ENCODE measurements around the gene TAAR1.
"Not testable (repeated sequence)": the region's sequence is repeated elsewhere in the genome, so short reads cannot be mapped to it uniquely, and the experiment has no call there.

The TAAR1 gene, protein sequence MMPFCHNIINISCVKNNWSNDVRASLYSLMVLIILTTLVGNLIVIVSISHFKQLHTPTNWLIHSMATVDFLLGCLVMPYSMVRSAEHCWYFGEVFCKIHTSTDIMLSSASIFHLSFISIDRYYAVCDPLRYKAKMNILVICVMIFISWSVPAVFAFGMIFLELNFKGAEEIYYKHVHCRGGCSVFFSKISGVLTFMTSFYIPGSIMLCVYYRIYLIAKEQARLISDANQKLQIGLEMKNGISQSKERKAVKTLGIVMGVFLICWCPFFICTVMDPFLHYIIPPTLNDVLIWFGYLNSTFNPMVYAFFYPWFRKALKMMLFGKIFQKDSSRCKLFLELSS

DNA sequence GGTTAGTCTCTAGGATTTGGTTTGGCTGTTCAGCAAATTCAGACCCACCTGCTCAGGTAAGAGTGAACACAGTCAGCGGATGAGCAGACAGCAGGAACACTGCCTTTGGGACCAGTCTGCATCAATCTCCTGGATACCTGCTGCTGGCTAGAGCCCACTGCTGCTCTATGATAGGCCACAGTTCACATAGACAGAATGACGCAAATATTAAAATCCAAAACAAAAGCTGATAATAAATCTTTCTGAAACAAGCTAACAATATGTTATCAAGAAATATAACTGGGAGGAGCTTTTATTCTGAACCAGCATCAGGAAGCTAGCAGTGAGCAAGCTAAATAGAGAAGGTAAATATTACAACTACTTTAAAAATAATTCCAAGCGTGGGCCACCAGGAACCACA is at the start of gene TAAR1:
Gene TAAR1 (minus strand): TSS at position 101 of the 400 bp plus-strand sequence. CDS start 13,179 bp downstream, outside the sequence.
- no peak for DNase-seq

DNA sequence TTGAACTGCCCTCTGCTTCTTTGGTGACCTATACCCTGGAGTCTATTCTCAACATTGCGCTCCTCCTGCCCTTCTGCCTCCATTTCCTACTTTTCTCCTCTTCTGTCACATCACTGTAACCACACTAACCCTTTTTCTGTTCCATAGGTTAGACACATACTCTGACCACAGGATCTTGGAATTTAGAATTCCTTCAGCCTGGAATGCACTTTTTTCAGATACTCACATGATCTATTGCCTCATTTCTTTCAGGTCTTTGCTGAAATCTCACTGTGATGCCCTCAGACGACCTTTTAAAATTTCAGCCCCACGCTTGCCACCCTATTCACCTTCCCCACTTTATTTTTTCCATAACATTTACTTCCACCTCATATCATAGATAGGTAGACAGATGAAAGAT is 49.8 kb upstream of the TAAR1 start:
- DNase-seq, result no peak

DNA sequence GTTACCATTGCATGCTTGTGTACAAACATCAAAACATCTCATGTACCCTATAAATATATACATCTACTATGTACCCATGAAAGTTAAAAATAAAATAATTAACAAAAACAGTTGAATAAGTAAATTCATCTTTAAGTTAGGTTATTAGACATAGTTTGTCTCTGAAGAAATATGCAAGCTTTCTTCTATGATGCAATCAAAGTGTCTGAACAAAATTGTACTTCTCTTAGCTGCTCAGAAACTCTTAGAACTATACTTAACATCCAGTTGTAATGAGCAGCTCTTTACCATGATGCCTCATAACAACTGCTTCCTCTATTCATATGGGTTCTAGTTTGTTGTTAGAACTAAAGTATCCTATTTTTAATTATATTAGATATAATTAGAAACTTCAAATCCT is 49.0 kb upstream of the TAAR1 start:
- no peak for DNase-seq

DNA sequence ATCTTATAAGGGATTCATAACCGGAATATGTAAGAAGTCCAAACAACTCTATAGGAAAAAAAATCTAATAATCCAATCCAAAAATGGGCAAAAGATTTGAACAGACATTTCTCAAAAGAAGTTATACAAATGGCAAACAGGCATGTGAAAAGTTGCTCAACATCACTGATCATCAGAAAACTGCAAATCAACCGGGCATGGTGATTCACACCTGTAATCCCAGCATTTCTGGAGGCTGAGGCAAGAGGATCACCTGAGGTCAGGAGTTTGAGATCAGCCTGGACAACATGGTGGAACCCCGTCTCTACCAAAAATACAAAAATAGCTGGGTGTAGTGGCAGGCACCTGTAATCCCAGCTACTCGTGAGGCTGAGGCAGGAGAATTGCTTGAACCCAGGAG is 47.8 kb upstream of the TAAR1 start:
- not testable (repeated sequence) for DNase-seq

DNA sequence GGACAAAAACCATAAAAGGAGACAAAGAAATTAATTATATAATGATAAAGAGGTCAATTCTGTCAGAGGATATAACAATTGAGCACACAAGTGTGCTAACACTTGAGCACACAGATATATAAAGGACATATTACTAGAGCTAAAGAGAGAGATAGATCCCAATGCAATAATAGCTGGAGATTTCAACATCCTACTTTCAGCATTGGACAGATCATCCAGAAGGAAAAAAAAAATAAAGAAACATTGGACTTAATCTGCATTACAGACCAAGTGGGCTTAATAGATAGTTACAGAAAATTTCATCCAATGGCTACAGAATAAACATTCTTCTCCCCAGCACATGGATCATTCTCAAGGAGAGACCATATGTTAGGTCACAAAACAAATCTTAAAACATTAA is 45.0 kb upstream of the TAAR1 start:
- DNase-seq, result no peak

DNA sequence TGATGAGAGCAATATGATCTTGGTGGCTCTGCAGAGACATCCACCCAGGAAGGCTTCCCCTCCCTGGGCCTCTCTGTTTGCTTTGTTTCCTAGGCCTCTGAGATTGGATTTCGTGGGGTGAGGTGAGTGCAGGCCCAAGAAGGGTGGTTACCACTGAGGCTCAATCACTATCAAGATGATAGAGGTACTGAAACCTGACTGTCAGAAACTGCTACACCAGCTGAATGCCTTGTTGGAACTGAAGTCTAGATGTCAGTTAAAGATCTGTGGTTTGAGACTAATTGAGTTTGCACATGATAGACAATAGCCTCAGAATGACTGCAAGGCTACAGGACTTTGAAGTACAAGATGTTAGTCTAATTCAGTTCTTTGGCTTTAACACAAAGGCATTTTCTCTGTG is 39.6 kb upstream of the TAAR1 start:
- no peak for DNase-seq

DNA sequence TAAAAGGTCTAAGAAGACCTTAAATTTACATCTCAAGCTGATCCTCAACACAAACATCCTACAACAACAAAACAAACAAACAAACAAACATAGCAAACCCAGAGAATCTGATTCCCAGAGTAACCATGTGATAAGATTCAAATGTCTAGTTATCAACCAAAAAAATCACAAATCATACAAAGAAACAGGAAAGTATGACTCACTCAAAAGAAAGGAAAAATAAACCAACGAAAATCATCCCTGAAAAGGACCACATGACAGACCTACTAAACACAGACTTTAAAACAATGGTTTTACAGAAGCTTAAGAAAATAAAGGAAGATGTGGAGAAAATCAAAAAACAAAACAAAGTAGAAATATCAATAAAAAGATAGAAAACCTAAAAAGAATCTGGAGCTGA is 36.8 kb upstream of the TAAR1 start:
- no peak for DNase-seq

DNA sequence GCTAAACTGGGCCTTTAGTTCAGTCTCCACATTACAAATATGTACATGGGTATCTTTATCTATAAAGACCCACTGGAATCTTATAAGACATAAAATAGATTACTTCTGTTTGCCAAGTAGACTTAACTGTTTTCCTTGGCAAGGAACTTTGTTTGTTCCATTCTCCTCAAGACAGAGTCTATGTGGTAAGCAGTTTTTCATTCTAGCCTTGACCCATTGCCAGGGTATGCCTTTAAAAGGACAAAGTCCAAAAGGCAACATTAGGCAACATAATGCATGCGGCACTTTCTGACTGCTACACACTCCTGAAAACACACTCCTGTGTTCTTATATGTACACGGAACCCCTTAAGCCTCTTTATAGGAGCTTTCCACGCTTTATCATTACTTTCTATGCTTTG is 34.5 kb upstream of the TAAR1 start:
- DNase-seq, result no peak

DNA sequence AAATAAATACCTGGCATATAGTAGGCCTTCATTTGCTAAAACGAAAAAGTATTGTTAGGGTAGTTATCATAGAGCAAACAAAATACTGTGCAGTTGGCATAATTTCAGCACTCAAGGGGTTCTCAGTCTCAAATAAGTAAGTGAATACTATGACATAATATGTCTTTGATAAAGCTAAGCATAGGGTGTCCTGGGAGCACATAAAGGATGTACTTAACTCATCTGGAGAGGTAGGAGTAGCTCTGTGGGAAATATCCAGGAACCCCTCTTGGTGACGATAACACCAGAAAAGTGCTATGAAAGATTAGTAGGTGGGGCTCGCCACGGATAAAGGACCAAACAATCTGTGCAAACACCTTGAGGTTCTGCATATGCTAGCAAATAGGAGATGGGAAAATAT is 31.7 kb upstream of the TAAR1 start:
- DNase-seq, result no peak

DNA sequence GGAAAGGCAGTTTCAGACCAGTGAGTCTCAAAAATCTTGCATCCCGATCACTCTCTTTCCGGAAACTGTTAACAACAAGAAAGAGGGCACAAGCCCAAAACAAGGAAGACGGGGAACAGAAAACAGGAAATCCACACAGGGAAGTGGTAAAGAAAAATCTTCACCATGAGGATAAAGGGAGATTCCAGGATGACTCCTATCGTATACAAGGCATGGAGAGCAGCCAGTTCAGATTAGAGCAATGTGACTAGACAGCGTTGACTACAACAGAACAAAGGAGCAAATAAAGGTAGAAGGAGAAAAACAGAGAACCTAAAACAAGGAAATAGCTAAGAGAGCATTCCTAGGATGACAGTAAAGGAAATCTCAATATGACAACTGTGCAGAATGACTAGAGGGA is 28.3 kb upstream of the TAAR1 start:
- DNase-seq, result no peak

DNA sequence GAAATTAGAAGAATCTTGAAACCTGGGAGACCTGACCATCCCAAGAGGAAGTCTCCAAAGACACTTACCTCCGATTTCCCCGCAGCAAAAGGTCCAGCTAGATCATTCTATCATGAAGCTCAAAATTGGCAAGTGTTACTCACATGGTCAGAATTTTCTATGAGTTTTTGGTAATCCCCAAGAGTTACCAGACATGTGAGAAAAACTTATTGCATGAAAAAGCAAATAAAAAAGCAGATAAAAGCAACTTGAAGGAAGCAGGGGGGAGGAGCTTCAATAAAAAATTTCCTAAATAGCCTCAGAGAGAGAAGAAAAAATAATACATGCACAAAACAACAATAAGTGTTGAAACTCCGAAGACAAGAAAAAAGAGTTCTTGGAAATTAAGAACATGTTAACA is 27.5 kb upstream of the TAAR1 start:
- DNase-seq, result no peak

DNA sequence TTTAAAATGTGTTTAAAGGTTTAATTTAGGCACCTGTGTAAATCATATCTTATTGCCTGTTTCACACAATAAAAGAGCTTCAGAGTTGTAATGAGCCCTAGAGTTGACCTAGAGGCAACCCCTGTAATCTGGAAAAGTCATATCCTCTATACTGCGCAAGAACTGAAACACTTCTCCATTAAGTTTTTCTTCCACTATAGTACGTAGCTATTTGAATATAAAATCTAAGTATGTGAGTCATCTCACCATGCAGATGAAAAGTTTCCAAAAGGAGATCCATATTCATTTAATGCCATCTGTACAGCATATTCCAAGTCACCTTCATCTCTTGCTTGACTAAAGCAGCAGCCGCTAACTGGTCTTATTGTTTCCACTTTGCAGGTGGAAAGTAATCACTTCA is 26.0 kb upstream of the TAAR1 start:
- no peak for DNase-seq

DNA sequence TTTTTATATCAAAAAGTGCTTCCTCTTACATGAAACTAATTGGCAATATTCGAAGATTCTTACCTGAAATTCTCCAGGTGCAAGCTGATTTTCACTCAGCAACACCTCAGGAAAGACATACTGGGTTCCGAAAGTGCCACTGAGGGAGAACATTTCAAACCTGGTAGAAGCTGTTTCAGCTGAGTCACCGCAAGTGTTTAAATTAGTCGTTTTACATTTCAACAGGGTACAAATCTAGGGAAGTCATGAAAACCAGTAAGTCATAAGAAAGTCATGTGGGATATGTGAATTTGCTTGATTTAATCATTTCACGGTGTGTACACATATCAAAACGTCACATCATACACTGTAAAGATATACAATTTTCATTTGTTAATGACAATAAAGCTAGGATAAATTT is 25.3 kb upstream of the TAAR1 start:
- DNase-seq, result no peak

DNA sequence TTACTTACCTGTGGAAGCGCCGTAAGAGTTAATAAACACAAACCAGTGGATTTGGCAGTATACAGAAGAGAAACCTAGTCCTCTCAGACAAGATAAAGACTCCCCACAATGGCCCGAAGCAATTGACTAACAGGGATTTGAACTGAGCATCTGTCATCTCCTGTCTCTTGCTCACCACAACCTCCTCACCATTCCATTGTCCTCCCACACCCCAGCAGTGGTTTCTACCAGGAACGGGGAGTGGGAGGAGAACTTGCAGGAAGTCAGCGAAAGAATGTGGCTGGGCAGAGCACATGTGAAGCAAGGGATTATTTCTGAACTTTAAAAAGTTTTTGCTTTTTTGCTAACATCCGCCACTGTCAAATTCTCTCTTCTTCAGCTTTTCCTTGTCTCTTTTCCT is 24.6 kb upstream of the TAAR1 start:
- DNase-seq, result no peak

DNA sequence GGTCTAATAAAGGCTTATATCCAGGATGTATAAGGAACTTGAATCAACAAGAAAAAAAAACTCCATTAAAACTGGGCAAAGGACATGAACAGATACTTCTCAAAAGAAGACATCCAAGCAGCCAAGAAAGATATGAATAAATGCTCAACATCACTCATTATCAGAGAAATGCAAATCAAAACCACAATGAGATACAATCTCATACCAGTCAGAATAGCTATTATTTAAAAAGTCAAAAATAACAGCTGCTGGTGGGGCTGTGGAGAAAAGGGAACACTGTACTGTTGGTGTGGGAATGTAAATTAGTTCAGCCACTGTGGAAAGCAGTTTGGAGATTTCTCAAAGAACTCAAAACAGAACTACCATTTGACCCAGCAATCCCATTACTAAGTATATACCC is 20.1 kb upstream of the TAAR1 start:
- DNase-seq, result not testable (repeated sequence)

DNA sequence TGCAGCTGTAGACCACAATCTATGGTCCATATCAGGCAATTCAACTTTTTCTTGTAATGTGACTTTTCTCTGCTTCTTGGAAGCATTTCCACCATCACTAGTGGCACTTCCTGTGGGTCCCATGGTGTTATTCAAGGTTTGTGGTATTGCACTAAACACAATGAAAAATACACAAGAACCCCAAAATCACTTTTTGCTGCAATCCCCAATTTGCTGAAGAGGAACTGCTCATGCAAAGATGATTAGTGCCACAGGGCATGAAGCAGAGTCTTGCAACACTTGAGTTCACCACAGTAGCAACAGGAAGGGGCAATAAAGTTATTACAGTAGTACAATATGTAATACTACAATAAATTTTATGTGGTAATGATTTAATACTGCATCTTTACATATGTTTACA is 16.8 kb upstream of the TAAR1 start:
- no peak for DNase-seq

DNA sequence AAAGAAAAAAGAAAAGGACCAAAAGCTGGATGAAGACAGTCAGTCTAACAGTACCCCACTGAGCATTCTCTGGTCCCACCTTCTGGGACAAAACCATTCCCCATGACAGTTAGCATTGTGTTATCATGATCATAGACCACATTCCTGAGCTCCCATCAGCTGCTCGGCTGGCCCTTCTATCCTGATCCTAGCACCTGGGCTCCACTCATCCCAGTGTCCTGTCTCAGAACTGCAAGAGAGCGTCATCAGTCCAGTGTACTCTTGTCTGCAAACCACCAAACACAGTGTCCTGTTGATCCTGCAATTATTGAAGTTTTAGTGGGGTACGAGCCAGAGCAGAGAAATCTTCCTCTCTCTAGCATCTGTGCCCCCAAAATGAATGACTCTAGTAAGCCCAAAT is 16.0 kb upstream of the TAAR1 start:
- no peak for DNase-seq

DNA sequence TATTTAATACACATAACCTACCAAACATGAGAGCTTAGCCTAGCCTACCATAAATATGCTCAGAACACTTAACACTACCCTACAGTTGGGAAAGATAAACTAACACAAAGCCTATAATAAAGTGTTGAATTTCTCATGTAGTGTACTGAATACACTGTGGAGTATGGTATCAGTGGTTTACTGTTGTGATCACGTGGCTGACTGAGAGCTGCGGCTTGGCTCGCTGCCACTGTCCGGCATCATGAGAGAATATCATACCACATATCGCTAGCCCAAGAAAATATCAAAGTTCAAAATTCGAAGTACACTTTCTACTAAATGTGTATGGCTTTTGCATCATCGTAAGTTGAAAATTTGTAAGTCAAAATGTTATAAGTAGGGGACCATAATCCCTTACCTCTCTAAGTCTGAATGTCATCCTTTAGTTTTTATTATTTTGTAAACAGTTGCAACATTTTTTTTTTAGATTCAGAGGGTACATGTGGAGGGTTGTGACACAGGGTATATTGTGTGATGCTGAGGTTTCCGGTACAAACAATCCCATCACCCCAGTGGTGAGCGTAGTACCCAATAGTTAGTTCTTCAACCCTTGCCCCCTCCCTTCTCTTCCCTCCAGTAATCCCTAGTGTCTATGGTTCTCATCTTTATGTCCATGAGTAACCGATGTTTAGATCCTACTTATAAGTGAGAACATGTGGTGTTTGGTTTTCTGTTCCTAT is 14.6 kb upstream of the TAAR1 start:
- no peak for DNase-seq

DNA sequence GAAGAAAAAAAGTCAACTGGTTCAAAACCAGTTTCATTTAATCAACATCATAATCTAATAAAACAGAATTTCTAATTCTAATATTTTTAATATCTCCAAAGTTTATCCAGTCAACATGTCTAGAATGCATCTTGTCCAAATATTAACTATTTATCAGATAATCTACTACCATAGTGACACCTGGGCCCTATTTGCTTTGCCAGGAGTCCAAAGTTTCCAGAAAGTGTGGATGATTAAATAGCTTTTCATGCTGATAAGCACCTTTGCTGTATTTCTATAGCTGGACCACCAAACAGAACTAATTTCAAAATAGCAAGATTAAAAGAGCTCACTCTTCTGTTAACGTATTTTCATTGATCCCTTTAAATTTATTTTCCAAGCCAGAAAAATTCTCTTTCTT is 12.3 kb upstream of the TAAR1 start:
- no peak for DNase-seq

DNA sequence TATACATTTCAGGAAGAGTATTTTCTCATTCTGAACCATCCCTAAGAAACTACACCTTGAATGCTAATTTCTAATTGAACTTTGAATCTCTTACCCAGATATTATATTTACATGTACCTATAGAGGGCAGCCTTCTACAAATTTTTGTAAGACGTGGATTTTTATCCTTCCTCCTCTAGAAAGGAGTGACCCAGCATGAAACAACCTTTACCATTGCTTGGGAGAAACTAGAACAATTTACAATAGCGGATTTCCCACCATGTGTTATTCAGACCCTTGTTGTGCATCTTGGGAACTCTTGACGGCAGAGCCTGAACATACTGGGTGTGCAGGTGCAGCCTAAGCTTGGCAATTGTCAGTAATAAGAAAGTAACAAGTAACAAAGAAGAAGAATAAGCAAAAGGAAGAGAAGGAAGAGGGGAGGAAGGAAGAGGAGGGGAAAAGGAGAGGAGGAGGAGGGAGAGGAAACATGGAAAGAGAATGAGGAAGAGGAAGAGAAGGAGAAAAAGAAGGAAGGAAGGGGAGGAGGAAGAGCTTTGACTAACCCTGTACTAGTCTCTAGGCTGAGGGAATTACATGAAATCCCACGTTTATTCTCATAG is 10.8 kb upstream of the TAAR1 start:
- no peak for DNase-seq

DNA sequence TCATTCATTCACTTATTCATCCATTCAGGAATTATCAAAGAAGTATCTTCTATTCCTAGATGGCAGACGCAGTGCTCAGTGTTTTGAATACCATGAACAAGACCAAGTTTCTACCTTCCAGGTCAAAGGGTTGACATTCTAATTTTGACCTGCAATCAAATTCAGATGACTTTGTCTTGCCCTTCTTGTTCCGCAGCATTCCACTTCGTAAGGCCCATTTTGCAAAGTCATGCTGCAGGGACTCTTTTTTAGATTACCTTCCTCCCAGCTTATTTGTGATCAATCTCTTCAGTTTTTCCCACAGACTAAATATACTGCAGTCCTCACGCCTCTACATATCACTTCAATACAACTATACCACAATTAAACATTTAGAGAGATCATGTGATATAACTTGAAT is 7.1 kb upstream of the TAAR1 start:
- no peak for DNase-seq

DNA sequence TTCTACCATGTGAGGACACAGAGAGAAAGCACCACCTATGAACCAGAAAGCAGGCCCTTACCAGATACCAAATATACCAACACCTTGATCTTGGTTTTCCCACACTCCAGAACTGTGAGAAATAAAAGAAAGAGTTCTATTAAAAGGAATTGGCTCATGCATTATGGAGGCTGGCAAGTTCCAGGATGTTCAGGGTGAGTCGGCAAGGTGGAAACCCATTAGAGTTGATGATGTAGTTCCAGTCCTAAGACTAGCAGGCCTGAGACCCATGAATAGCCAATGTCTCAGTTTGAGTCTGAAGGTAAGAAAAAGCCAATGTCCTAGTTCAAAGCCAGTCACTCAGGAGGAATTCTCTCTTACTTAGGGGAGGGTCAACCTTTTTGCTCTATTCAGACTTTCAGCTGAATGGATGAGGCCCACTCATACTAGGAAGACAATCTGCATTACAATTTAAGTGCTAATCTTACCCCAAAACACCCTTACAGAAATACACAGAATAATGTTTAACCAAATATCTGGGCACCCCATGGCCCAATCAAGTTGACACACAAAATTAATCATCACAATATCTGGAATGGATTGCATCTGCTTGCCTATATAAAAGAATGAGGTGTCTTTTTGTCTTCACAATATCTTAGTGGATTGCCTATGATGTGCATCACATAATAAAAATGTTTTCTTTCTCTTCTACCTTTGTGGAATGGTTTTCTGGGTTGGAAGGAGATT is 5.5 kb upstream of the TAAR1 start:
- DNase-seq, result no peak

DNA sequence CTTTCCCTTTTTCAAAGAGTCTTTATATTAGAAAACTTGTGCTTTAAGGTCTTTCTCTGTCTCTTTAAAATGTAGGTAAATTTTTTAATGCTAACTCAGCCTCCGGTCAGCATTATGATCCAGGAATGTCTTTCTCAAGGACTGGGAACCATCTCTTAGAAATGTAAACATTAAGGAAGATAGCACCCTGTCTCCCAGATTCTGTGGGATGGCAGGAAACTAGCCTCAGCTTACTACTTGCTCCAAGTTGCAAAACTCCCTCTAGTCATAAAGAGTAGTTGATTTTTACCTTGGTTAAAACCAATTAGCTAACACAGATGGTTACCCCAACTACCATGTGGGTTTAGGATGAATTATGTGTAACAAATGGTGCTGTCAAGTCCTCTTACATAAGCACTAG is 4.7 kb upstream of the TAAR1 start:
- no peak for DNase-seq

DNA sequence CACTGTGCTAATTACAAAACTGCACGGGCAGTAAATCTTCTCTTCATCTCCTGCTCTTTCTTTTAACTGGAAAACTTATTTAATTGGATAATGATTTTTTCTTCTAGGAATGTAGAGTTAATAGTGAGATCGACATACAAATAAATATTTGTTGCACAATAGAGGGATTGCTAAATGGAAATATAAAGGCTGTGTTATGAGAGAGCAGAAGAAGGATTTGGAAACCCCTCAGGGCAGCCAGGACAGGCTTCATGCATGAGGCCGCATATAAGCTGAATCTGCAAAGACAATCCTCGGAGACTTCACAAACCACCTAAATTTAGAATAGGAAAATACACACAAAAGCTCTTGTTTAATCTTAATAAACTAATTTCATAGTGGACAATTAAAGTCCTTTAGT is 2.9 kb upstream of the TAAR1 start:
- no peak for DNase-seq

All from activated CD4-positive, alpha-beta T cell treated with anti-CD3 and anti-CD28 coated beads for 48 hours (primary cell).